ENCODE results near the gene HS1BP3.

Gene HS1BP3

GRCh38 chr2:20645301-20645701 lies 5.6 kb downstream of the HS1BP3 start:
- DNase-seq, result no peak

GRCh38 chr2:20643826-20644225 lies 7.1 kb downstream of the HS1BP3 start:
- DNase-seq, result no peak

- DNase-seq, result no peak
Observed at GRCh38 chr2:20643060-20643459, 7.8 kb downstream of the HS1BP3 start.

- DNase-seq, result peak; percentile 6
Observed at GRCh38 chr2:20642055-20642971, 8.6 kb downstream of the HS1BP3 start.

GRCh38 chr2:20641123-20641985 lies 9.5 kb downstream of the HS1BP3 start:
- DNase-seq, result no peak

- no peak for DNase-seq
Observed at GRCh38 chr2:20640411-20641122, 10.3 kb downstream of the HS1BP3 start.

- DNase-seq, result no peak
Observed at GRCh38 chr2:20638646-20639430, 12.1 kb downstream of the HS1BP3 start.

GRCh38 chr2:20638014-20638413 lies 12.9 kb downstream of the HS1BP3 start:
- no peak for DNase-seq

GRCh38 chr2:20637147-20637546 lies 13.8 kb downstream of the HS1BP3 start:
- DNase-seq, result no peak

- DNase-seq, result peak; percentile 63
Observed at GRCh38 chr2:20635675-20636584, 15.0 kb downstream of the HS1BP3 start.

DNA sequence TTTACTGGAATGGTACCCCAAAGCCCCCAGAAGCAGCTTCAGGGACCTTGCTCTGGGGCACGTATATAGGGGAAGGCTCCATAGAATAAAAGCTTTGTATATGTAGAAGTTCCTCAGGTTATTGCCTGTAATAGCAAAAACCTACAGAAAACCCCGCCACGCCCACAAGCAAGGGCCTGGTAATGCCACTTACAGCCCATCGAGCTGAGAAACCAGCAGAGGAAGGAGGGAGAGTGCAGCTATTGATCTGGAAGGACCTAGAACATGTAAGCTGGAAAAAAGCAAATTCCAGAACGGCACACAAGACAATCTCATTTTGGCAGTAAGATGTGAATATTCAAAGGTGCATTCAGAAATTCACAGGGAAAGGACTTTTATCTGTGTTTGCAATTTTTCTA lies 15.8 kb downstream of the HS1BP3 start:
- no peak for DNase-seq

GRCh38 chr2:20634507-20635112 lies 16.3 kb downstream of the HS1BP3 start:
- no peak for DNase-seq

- peak; percentile 29 for DNase-seq
Observed at GRCh38 chr2:20633794-20634506, 16.9 kb downstream of the HS1BP3 start.

- DNase-seq, result no peak
Observed at GRCh38 chr2:20633001-20633400, 17.9 kb downstream of the HS1BP3 start.

- DNase-seq, result no peak
Observed at GRCh38 chr2:20632446-20632990, 18.4 kb downstream of the HS1BP3 start.

DNA sequence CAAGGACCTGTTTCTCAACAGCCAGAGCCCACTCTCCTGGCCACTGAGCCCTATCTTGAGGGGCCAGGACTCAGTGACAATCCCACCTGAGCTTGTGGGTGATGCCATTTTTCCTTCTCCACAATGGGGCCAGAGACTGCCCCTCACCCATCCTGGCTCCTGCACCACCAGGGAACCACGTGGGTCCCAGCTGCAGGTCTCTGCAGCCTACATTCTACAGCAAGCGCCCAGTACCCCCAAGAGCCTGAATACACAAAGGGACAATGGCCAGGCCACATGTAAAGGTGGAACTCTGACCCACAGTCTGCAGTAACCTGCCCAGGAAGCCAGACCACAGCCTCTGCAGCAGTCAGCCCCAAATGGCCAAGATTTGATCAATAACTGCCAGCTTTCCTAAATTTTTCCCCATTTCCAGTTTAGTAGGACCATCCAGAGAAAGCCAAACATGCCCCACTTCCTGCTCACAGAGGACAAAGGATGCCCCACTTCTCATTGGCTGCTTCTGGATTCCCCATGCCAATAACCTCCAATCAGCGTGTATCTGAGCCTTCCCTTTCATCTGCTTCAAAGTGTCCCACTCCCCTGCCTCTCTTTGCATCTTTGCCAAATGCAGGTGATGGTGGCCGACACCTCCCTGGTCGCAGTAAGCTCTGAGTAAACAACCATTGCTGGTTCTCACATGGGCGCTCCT lies 19.1 kb downstream of the HS1BP3 start:
- DNase-seq, result no peak

DNA sequence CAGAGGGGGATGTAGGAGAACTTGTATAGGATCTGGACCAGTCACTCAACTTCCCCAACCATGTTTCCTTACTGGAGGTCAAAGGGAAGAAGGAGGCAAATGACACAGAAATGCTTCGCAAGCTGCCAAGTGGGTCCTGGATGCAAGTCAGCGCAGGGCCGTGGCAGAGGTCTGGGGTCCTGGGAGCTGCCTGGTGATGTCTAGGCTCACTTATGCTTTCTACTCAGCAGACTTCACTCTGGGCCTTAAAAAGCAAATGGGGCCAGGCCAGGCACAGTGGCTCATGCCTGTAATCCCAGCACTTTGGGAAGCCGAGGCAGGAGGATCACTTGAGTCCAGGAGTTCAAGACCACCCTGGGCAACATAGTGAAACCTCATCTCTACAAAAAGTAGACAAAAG lies 19.9 kb downstream of the HS1BP3 start:
- no peak for DNase-seq

DNA sequence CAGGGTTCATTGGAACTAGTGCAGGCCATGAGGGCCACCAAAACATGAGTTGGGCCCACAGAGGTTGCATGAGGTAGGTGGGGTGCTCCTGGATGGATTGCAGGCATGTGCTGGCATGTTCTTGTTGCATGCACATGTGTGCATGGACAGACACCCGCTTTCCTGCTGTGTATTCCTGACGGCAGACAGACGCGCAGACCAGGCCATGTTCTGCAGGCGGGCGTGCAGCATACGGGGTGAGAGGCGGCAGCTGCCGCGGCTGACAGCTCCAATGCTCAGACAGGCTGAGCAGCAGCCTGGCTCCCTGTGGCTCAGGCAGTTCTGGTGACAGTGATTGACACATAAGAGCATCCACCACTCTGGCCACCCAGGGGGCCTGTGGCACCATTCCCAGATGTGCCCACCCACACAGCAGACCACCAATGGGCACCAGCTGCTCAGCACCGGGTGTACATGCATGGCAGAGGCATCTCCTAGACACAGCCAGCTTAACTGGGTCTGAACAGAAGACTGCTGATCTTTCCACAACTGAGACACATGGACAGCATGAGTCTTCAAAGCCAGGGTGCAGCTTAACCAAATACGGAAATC lies 21.2 kb downstream of the HS1BP3 start:
- no peak for DNase-seq

DNA sequence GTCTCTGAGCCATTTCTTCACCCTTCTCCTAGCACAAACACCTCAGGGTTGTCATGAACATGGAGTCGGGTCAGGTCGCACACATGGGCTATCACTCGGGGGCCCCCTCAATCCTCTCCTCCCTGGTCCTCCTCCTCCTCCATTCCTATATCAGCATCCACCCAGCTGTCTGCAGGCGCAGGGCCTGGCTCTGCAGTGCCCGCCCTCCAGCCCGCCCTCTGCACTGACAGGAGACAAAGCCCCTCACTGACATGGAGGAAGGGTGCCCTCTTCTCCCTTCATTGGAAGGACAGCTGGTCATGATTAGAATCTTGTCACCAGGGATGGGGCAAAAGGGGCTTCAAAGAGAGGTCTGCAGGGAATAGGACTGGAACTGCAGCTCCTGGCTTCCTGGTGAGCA lies 21.7 kb downstream of the HS1BP3 start:
- DNase-seq, result no peak

Measured in NCI-H2081 treated with DMSO at 0.1 percent for 48 hours (cell line).